Measurements from ENCODE around the gene ADK.

The ADK gene

DNA sequence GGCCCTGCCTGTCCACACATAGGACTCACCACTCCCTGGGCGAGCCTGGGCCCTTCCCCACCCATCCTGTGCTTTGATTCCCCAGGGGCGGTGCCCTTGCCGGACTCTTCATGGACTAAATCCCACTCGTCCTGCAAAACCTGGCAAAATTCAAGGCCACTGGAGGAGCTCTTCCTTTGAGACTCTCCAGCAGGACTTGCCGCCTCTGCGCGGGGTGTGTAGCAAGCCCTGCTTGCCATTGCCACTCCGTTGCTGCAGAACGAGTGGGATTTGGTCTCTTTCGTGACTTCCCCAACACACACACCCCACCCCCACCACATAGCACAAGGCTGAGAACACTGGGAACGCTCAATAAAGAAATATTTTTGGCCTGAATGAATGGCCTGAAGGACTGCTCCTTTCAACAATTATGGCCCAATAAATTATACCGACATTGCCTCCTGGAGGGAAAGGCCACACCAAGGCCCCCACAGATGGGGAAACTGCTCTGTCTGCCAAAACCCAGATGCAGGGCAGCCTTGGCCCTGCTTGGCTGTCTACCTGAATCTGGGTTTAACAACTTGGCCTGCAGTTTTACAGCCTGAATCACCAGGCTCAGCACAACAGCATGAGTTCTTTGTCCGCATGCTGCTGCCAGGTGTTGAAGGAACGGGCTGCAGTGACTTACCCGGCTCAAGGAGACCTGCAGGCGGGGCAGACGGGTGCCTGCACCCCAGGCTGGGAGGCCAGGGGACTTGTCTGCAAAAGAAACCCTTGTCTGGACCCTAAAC is 602.6 kb downstream of the ADK start:
- no peak for DNase-seq

DNA sequence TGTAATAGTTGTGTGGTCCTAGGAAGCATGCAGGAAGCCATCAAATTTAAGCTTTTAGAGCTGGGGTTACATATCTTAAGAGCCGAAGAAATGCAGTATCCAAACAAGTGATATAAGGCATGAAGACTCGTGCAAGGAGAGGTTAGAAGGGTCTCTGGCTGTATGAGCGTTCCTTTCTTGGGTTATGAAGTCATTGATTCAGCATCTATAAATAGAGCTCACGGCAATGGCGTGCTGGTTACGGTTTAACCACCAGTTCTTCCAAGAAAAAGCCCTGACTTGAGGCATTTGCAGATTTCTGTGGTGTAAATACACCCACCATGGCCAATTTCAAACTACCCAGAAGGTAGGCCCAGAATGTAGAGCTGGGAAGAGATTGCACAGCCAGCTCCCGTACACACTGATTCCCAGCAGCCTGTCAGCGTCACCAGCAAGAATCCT is 603.4 kb downstream of the ADK start:
- DNase-seq: peak; percentile 10

DNA sequence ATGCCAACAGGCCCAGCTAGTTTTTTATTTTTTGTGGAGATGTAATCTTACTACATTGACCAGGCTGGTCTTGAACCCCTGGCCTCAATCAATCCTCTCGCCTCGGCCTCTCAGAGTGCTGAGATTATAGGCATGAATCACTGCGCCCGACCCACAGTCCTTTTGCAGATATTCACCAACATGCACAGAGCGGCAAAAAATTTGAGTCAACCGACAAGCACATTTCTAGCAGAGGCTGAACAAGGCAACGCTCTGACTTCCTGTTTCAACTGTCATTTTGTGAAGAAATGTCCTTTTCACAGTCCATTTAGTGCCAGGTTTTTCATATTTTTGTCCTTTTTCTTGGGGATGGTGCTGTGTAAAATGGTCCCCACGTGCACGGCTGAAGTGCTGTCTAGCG is 604.3 kb downstream of the ADK start:
- DNase-seq: no peak
